ENCODE measurements around the gene HEYL. TPM values are rescaled to one million over a fixed set of nuclear protein-coding genes. Genes with fewer than 3 reads are reported as not detected.
A peak's percentile ranks its signal among the peaks of the same experiment; 100 is the strongest.

HEYL gene
- total and polyA plus RNA-seq, 8 donors: 0.45 to 6.0 (median 3.4) TPM; not detected in 1

GRCh38 chr1:39631361-39632322 lies 7.8 kb downstream of the HEYL start:
- intact Hi-C loops (cut with DNase I; ENCODE audit: low total_unique reads): no loop called here
- Histone ChIP-seq H3K4me1 (peaks cover 0 to 10% (median 8%) of the 10 kb centered on the region in 4 donors), H3K27me3 (peaks cover 0 to 22% (median 14%) of the 10 kb centered on the region in 3 donors), H3K27ac (no peak overlapping the region), H3K36me3 (peaks cover 0 to 7% (median 0%) of the 10 kb centered on the region in 4 donors), H3K9me3 (no peaks in the 10 kb centered on the region), H3K4me3 (no peak overlapping the region)
- 80 to 85% (median 81%) methylated on average over 13 to 16 of the region's 16 CpGs for WGBS, 5 donors
- no peak for DNase-seq
- TF ChIP-seq POLR2A (IDR thresholded peaks at IDR 0.05): no peak
- no peak for TF ChIP-seq POLR2AphosphoS5 (IDR thresholded peaks at IDR 0.05)
- TF ChIP-seq CTCF (IDR thresholded peaks at IDR 0.05): no peak
- no peak for TF ChIP-seq EP300 (IDR thresholded peaks at IDR 0.05)

- peaks cover 0 to 32% (median 13%) of the 10 kb centered on the region in 4 donors for H3K4me1 ChIP-seq
- H3K36me3 ChIP-seq: peaks cover 0 to 7% (median 0%) of the 10 kb centered on the region in 4 donors
- TF ChIP-seq POLR2A (IDR thresholded peaks at IDR 0.05) (no peak), CTCF (IDR thresholded peaks at IDR 0.05) (no peak), EP300 (IDR thresholded peaks at IDR 0.05) (no peak), POLR2AphosphoS5 (IDR thresholded peaks at IDR 0.05) (no peak)
- DNase-seq: no peak
- intact Hi-C loops (cut with DNase I; ENCODE audit: low total_unique reads): no loop called here
- H3K4me3 ChIP-seq: no peak overlapping the region
- no peaks in the 10 kb centered on the region for H3K9me3 ChIP-seq
- H3K27me3 ChIP-seq: peaks cover 0 to 17% (median 14%) of the 10 kb centered on the region in 3 donors
- no peak overlapping the region for H3K27ac ChIP-seq
- 90 to 97% (median 96%) methylated on average over 11 of the region's 11 CpGs for WGBS, 5 donors
Measured at GRCh38 chr1:39628807-39629350, 10.6 kb downstream of the HEYL start.

GRCh38 chr1:39626646-39627045 lies 12.8 kb downstream of the HEYL start:
- Histone ChIP-seq H3K27ac (peak overlapping the region in 4 of 5 donors; percentile 45 to 76 (median 48)), H3K9me3 (no peaks in the 10 kb centered on the region), H3K4me3 (no peak overlapping the region), H3K27me3 (peaks cover 0 to 6% (median 0%) of the 10 kb centered on the region in 3 donors), H3K4me1 (peaks cover 0 to 22% (median 7%) of the 10 kb centered on the region in 4 donors), H3K36me3 (peaks cover 0 to 7% (median 0%) of the 10 kb centered on the region in 4 donors)
- TF ChIP-seq CTCF (IDR thresholded peaks at IDR 0.05) (no peak), EP300 (IDR thresholded peaks at IDR 0.05) (no peak), POLR2A (IDR thresholded peaks at IDR 0.05) (no peak), POLR2AphosphoS5 (IDR thresholded peaks at IDR 0.05) (no peak)
- no peak for DNase-seq
- WGBS, 5 donors: 84 to 91% (median 88%) methylated on average over 16 of the region's 16 CpGs
- intact Hi-C loops (cut with DNase I; ENCODE audit: low total_unique reads): no loop called here

GRCh38 chr1:39625462-39626273 lies 13.8 kb downstream of the HEYL start:
- TF ChIP-seq POLR2AphosphoS5 (IDR thresholded peaks at IDR 0.05) (peak; percentile 41 to 56 (median 52)), POLR2A (IDR thresholded peaks at IDR 0.05) (no peak), CTCF (IDR thresholded peaks at IDR 0.05) (no peak), EP300 (IDR thresholded peaks at IDR 0.05) (peak; percentile 15)
- Histone ChIP-seq H3K9me3 (no peaks in the 10 kb centered on the region), H3K27ac (peak overlapping the region in 4 of 5 donors; percentile 45 to 76 (median 48)), H3K4me3 (no peak overlapping the region), H3K27me3 (peaks cover 0 to 6% (median 0%) of the 10 kb centered on the region in 3 donors), H3K4me1 (peaks cover 0 to 22% (median 7%) of the 10 kb centered on the region in 4 donors), H3K36me3 (peaks cover 0 to 7% (median 0%) of the 10 kb centered on the region in 4 donors)
- WGBS, 5 donors: 47 to 70% (median 65%) methylated on average over 4 to 11 of the region's 11 CpGs
- peak; percentile 34 to 79 for DNase-seq
- intact Hi-C loops (cut with DNase I; ENCODE audit: low total_unique reads): no loop called here
